ENCODE results near the gene MT1HL1. TPM values are rescaled to one million over a fixed set of nuclear protein-coding genes. Genes with fewer than 3 reads are reported as not detected.

MT1HL1 gene
- total RNA-seq, 1 experiment from 2014 or later, result not detected

- TF ChIP-seq EZH2phosphoT487 (IDR thresholded peaks at IDR 0.05; ENCODE audit: borderline replicate concordance, low read length), result no peak
- TF ChIP-seq CTCF (conservative IDR thresholded peaks at IDR 0.05; ENCODE audit: low read depth, low read length), result no peak
- no peak for TF ChIP-seq EZH2 (IDR thresholded peaks at IDR 0.05; ENCODE audit: low read length, unreplicated experiment)
- Histone ChIP-seq H3K4me2 (ENCODE audit: low read length) (no peak overlapping the region), H3K9ac (ENCODE audit: low read length) (no peak overlapping the region), H3K9me3 (ENCODE audit: low read length) (no peaks in the 10 kb centered on the region), H3K36me3 (ENCODE audit: low read depth, low read length) (no peaks in the 10 kb centered on the region), H3K27me3 (ENCODE audit: low read length) (peaks cover 29% of the 10 kb centered on the region), H3K4me1 (ENCODE audit: insufficient read depth, low read length) (no peaks in the 10 kb centered on the region), H3K79me2 (ENCODE audit: low read length) (no peaks in the 10 kb centered on the region), H4K20me1 (ENCODE audit: low read length) (no peaks in the 10 kb centered on the region), H3K9me2 (replicated peaks; ENCODE audit: low read length) (no peaks in the 10 kb centered on the region), H2AFZ (ENCODE audit: low read length) (no peak overlapping the region), H3K4me3 (ENCODE audit: low read length) (no peak overlapping the region), H3K27ac (ENCODE audit: low read length) (no peak overlapping the region), H3F3A (ENCODE audit: low read length, unreplicated experiment) (no peaks in the 10 kb centered on the region)
- CTCF ChIA-PET, result no interaction called here
- ATAC-seq (no peak), DNase-seq (no peak)
- BruUV-seq (replicated peaks), result no TSS peak
- intact Hi-C loops (cut with micrococcal nuclease), result no loop called here
- POLR2A ChIA-PET (ENCODE audit: unreplicated experiment), result no interaction called here
These were observed 6.4 kb downstream of the MT1HL1 start for GRCh38 chr1:236997882-236998281.

GRCh38 chr1:236997361-236997760, 6.9 kb downstream of the MT1HL1 start:
- CTCF ChIA-PET, result no interaction called here
- intact Hi-C loops (cut with micrococcal nuclease), result no loop called here
- Histone ChIP-seq H3K79me2 (ENCODE audit: low read length) (no peaks in the 10 kb centered on the region), H3K9me3 (ENCODE audit: low read length) (no peaks in the 10 kb centered on the region), H2AFZ (ENCODE audit: low read length) (no peak overlapping the region), H3K4me1 (ENCODE audit: insufficient read depth, low read length) (no peaks in the 10 kb centered on the region), H3K9me2 (replicated peaks; ENCODE audit: low read length) (no peaks in the 10 kb centered on the region), H3K4me3 (ENCODE audit: low read length) (no peak overlapping the region), H3K27ac (ENCODE audit: low read length) (no peak overlapping the region), H4K20me1 (ENCODE audit: low read length) (no peaks in the 10 kb centered on the region), H3F3A (ENCODE audit: low read length, unreplicated experiment) (no peaks in the 10 kb centered on the region), H3K36me3 (ENCODE audit: low read depth, low read length) (no peaks in the 10 kb centered on the region), H3K9ac (ENCODE audit: low read length) (no peak overlapping the region), H3K4me2 (ENCODE audit: low read length) (no peak overlapping the region), H3K27me3 (ENCODE audit: low read length) (peaks cover 24% of the 10 kb centered on the region)
- BruUV-seq (replicated peaks), result no TSS peak
- ATAC-seq, result no peak
- POLR2A ChIA-PET (ENCODE audit: unreplicated experiment), result no interaction called here
- no peak for DNase-seq
- no peak for TF ChIP-seq EZH2phosphoT487 (IDR thresholded peaks at IDR 0.05; ENCODE audit: borderline replicate concordance, low read length)
- TF ChIP-seq EZH2 (IDR thresholded peaks at IDR 0.05; ENCODE audit: low read length, unreplicated experiment), result no peak
- no peak for TF ChIP-seq CTCF (conservative IDR thresholded peaks at IDR 0.05; ENCODE audit: low read depth, low read length)

GRCh38 chr1:236994450-236994849, 9.8 kb downstream of the MT1HL1 start:
- no TSS peak for BruUV-seq (replicated peaks)
- Histone ChIP-seq H3K27me3 (ENCODE audit: low read length) (peaks cover 13% of the 10 kb centered on the region; the same call in 1 of the 2 replicates), H3K9me2 (replicated peaks; ENCODE audit: low read length) (no peaks in the 10 kb centered on the region), H3F3A (ENCODE audit: low read length, unreplicated experiment) (no peaks in the 10 kb centered on the region), H3K4me2 (ENCODE audit: low read length) (no peak overlapping the region), H3K9me3 (ENCODE audit: low read length) (no peaks in the 10 kb centered on the region), H3K9ac (ENCODE audit: low read length) (no peak overlapping the region), H4K20me1 (ENCODE audit: low read length) (no peaks in the 10 kb centered on the region), H2AFZ (ENCODE audit: low read length) (no peak overlapping the region), H3K36me3 (ENCODE audit: low read depth, low read length) (no peaks in the 10 kb centered on the region), H3K79me2 (ENCODE audit: low read length) (no peaks in the 10 kb centered on the region), H3K4me3 (ENCODE audit: low read length) (no peak overlapping the region), H3K4me1 (ENCODE audit: insufficient read depth, low read length) (no peaks in the 10 kb centered on the region), H3K27ac (ENCODE audit: low read length) (no peak overlapping the region)
- ATAC-seq, result no peak
- intact Hi-C loops (cut with micrococcal nuclease), result no loop called here
- TF ChIP-seq CTCF (conservative IDR thresholded peaks at IDR 0.05; ENCODE audit: low read depth, low read length) (no peak), EZH2phosphoT487 (IDR thresholded peaks at IDR 0.05; ENCODE audit: borderline replicate concordance, low read length) (no peak), EZH2 (IDR thresholded peaks at IDR 0.05; ENCODE audit: low read length, unreplicated experiment) (no peak)
- DNase-seq, result no peak
- ChIA-PET CTCF (no interaction called here), POLR2A (ENCODE audit: unreplicated experiment) (no interaction called here)

All from PC-3 (cell line).